WERI-Rb-1 (cell line): ENCODE measurements around the gene TEX261.

Experiments used
- DNase-seq: peaks from one replicate; pipeline ENCODE4 v3.0.0-alpha.2; 2020
- H3K27ac ChIP-seq: fragments of 250-450 bp; sonication (Bioruptor Pico); 2 replicates; pipeline ENCODE4 v1.5.1; 2020; ENCODE audit warnings: mild to moderate bottlenecking, moderate library complexity
- H3K27me3 ChIP-seq: fragments of 250-450 bp; sonication (Bioruptor Pico); 2 replicates; pipeline ENCODE4 v1.5.1; 2021; ENCODE audit warnings: mild to moderate bottlenecking, low read depth, moderate library complexity; ENCODE audit not compliant: insufficient read depth, severe bottlenecking
- H3K36me3 ChIP-seq: fragments of 250-450 bp; sonication (Bioruptor Pico); 2 replicates; pipeline ENCODE4 v1.5.1; 2020; ENCODE audit warnings: mild to moderate bottlenecking, moderate library complexity
- H3K4me3 ChIP-seq: 2 replicates; pipeline ENCODE4 v1.5.1; 2011; ENCODE audit warnings: low read depth, mild to moderate bottlenecking, control low read depth, low read length
- H3K9me3 ChIP-seq: fragments of 250-450 bp; sonication (Bioruptor Pico); 2 replicates; pipeline ENCODE4 v1.5.1; 2021; ENCODE audit warnings: mild to moderate bottlenecking, moderate library complexity; ENCODE audit not compliant: severe bottlenecking
- TF ChIP-seq, protein P1 (sequence below): IDR thresholded peaks from 2 replicates; pipeline ENCODE4 v1.5.1; 2011; ENCODE audit warnings: low read depth, mild to moderate bottlenecking, control low read depth, inconsistent platforms, low read length

The TEX261 gene

DNA sequence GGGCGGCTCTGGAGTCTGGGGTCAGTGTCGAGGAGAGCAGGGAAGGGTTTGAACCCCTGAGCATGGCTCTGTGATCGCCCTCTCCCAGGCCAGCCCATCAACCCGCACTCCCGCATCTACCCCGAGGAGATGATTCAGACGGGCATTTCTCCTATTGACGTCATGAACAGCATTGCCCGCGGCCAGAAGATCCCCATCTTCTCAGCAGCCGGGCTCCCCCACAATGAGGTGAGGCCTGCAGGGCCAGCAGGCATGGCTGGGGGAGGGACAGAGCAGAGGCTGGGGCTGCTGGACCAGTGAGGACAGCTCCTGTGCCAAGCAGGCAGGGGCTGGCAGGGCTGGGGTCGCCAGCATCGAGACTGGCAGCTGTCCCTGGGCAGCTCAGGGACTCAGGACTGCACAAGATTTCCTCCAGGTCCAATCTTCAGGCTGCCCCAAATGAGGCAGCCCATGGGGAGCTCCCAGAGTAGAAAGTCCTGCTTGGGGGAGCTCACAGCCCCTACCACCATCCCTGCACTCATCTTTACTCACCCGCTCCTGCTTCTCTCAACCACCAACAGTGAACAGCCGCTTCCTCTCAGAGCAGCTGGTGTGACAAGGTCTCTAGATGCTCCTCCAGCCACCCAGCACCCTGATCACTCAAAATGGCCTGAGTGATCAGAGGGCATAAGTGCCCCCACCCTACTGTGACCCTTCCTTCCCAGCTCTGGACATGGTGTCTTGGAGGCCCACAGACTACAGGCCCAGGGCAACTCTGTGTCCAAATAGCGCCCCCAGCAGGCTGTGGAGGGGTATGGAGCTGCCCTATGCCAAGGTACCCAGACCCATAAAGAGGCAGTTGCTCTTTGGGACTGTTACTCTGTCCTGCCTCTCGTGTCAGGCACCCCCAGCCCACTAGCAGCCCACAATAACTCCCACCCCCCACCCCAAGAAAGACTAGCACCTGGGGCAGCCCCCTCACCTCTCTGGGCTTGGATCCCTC, 34.5 kb downstream of the TEX261 start:
- TF ChIP-seq, protein P1, sequence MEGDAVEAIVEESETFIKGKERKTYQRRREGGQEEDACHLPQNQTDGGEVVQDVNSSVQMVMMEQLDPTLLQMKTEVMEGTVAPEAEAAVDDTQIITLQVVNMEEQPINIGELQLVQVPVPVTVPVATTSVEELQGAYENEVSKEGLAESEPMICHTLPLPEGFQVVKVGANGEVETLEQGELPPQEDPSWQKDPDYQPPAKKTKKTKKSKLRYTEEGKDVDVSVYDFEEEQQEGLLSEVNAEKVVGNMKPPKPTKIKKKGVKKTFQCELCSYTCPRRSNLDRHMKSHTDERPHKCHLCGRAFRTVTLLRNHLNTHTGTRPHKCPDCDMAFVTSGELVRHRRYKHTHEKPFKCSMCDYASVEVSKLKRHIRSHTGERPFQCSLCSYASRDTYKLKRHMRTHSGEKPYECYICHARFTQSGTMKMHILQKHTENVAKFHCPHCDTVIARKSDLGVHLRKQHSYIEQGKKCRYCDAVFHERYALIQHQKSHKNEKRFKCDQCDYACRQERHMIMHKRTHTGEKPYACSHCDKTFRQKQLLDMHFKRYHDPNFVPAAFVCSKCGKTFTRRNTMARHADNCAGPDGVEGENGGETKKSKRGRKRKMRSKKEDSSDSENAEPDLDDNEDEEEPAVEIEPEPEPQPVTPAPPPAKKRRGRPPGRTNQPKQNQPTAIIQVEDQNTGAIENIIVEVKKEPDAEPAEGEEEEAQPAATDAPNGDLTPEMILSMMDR = peak; percentile 72
- Histone ChIP-seq H3K4me3 (no peak overlapping the region), H3K27me3 (peaks cover 12% of the 10 kb centered on the region), H3K36me3 (no peaks in the 10 kb centered on the region), H3K9me3 (no peaks in the 10 kb centered on the region), H3K27ac (no peak overlapping the region)
- no peak for DNase-seq

DNA sequence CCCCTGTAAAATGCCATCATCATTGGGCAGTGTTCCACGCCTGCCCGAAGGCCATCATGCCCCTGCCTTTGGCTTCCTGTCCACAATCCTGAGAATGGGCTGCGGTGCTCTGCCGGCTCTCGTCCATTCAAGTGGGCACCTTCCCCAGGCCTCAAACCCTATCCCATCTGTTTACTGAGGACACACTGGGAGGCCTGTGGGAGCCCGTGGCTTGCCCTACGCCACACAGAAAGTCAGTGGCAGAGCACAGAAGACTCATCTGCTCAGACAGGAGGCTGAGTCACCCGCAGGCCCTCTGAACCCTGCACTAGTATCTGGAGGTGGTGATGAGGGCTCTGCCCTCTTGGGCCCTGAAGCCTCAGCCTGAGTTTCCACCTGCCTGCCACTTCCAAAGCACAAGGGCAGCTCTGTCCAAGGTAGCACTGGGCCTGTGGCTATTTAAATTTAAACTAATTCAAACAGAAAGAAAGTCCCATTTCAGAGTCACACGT, 35.4 kb downstream of the TEX261 start:
- no peak overlapping the region for H3K4me3 ChIP-seq
- DNase-seq = no peak
- H3K27ac ChIP-seq = no peak overlapping the region
- no peaks in the 10 kb centered on the region for H3K36me3 ChIP-seq
- H3K9me3 ChIP-seq = no peaks in the 10 kb centered on the region
- TF ChIP-seq, protein P1 = no peak
- peaks cover 8% of the 10 kb centered on the region for H3K27me3 ChIP-seq

DNA sequence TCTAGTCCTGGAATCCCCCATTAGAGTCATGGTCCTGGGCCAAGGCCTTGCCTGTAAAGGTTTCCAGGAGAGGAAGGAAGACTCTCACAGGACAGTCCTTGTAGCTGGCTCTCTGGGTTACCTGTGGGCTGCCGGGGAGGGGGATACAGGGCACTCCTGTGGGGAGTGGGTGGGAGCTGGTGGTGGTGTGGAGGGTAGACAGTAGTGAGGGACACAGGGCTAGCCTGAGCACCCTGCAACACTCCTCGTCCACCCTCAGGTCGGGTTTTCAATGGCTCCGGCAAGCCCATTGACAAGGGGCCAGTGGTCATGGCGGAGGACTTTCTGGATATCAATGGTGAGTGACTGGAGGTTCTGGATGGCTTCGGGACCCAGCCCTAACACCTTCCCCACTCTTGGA, 35.9 kb downstream of the TEX261 start:
- TF ChIP-seq, protein P1 = no peak
- no peak for DNase-seq
- no peak overlapping the region for H3K27ac ChIP-seq
- H3K4me3 ChIP-seq = no peak overlapping the region
- no peaks in the 10 kb centered on the region for H3K36me3 ChIP-seq
- peaks cover 5% of the 10 kb centered on the region for H3K27me3 ChIP-seq
- no peaks in the 10 kb centered on the region for H3K9me3 ChIP-seq

DNA sequence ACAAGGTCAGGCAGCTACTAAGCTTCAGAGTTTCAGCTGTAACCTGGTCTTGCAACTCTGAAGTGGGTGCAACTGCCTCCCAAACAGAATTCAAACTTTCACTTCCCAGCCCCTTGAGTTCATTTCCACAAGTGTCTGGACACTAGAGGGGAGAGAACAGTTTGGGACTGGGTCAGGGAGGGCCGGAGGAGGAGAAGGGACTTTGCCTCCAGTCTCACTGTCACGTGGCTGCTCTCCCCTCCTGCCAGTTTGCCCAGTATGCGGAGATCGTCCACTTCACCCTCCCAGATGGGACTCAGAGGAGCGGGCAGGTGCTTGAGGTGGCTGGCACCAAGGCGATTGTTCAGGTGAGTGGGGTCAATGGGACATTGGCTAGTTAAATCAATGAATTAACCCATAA, 36.9 kb downstream of the TEX261 start:
- Histone ChIP-seq H3K9me3 (no peaks in the 10 kb centered on the region), H3K4me3 (no peak overlapping the region), H3K27me3 (no peaks in the 10 kb centered on the region), H3K36me3 (no peaks in the 10 kb centered on the region), H3K27ac (no peak overlapping the region)
- TF ChIP-seq, protein P1 = no peak
- DNase-seq = no peak

DNA sequence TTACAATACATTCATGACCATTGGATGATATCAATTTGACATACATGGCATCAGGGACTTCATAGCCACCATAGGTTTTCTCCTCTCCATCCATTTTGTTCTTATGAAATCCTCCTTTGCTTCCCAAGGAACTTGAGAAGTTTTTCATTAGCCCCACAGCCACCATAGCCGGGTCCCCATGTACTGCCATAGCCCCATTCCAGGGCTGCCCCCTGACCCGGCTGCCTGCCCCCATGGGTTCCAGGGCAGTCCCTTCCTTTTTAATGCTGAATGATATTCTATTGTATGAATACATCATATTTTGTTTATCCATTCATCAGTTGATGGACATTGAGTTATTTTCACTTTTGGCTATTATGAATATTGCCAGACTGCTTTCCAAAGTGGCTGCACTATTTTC, 38.5 kb downstream of the TEX261 start:
- H3K27me3 ChIP-seq = no peaks in the 10 kb centered on the region
- no peak overlapping the region for H3K4me3 ChIP-seq
- H3K9me3 ChIP-seq = no peaks in the 10 kb centered on the region
- TF ChIP-seq, protein P1 = no peak
- H3K36me3 ChIP-seq = no peaks in the 10 kb centered on the region
- H3K27ac ChIP-seq = no peak overlapping the region
- no peak for DNase-seq
